SK-N-SH (cell line): Measurements from ENCODE around the gene SMYD3. TPM values are rescaled to one million over a fixed set of nuclear protein-coding genes. Genes with fewer than 3 reads are reported as not detected.

ENCODE experiments used
- CTCF ChIA-PET: fragments of 300-600, 350-600 bp; formaldehyde crosslinking; extraction: SDS; loops from one replicate; lab custom pipeline; 2021; lab: Yijun Ruan, JAX
- POLR2A ChIA-PET: fragments of 350-600 bp; sonication (Branson Sonifier 250); formaldehyde crosslinking; extraction: SDS; loops from one replicate; lab custom pipeline; 2020; ENCODE audit warnings: antibody characterized with exemption, inconsistent platforms; lab: Yijun Ruan, JAX
- DNase-seq: peaks from one replicate; pipeline ENCODE4 v3.0.0; 2012
- H2AFZ ChIP-seq: fragments of 200-600 bp; sonication (generic); 2 replicates; pipeline ENCODE4 v1.8.1; 2016; ENCODE audit warnings: antibody characterized with exemption, mild to moderate bottlenecking, low read depth
- H3F3A ChIP-seq: fragments of 200-600 bp; sonication (generic); replicated peaks from 2 replicates; pipeline ENCODE3; 2016; ENCODE audit warnings: antibody characterized with exemption, mild to moderate bottlenecking; ENCODE audit not compliant: insufficient read depth
- H3K27ac ChIP-seq, 2 experiments: fragments of 200-500 bp in 1 of 2; fragments of 200-600 bp in 1 of 2; sonication (Bioruptor generic) in 1 of 2; sonication (generic), shearing (Covaris generic) in 1 of 2; 2 replicates each; pipeline versions ENCODE4 v1.5.1 to v1.6.1; 2014 to 2016; ENCODE audit warnings: low read depth in 2 of 2, inconsistent platforms in 1 of 2, low read length in 1 of 2, mild to moderate bottlenecking in 1 of 2, mixed read lengths in 1 of 2
- H3K27me3 ChIP-seq: fragments of 200-600 bp; sonication (generic), shearing (Covaris generic); 2 replicates; pipeline ENCODE4 v1.6.1; 2016; ENCODE audit warnings: mixed run types; ENCODE audit not compliant: insufficient read depth
- H3K36me3 ChIP-seq, 2 experiments: fragments of 200-500 bp in 1 of 2; fragments of 200-600 bp in 1 of 2; sonication (Bioruptor generic) in 1 of 2; sonication (generic) in 1 of 2; replicated peaks in 1 of 2; 2 replicates each; pipeline versions ENCODE3 to v1.5.1; 2014 to 2016; ENCODE audit warnings: low read length in 1 of 2, mild to moderate bottlenecking in 1 of 2; ENCODE audit not compliant: insufficient read depth in 2 of 2, control insufficient read depth in 1 of 2
- H3K4me1 ChIP-seq, 2 experiments: fragments of 200-500 bp in 1 of 2; fragments of 200-600 bp in 1 of 2; sonication (Bioruptor generic) in 1 of 2; sonication (generic), shearing (Covaris generic) in 1 of 2; 2 replicates each; pipeline versions ENCODE4 v1.5.1 to v1.6.1; 2014 to 2016; ENCODE audit warnings: low read depth in 1 of 2, low read length in 1 of 2, mixed run types in 1 of 2; ENCODE audit not compliant: insufficient read depth in 2 of 2, control insufficient read depth in 1 of 2
- H3K4me2 ChIP-seq: fragments of 200-600 bp; sonication (generic), shearing (Covaris generic); 2 replicates; pipeline ENCODE4 v1.6.1; 2017; ENCODE audit warnings: mixed run types
- H3K4me3 ChIP-seq, 2 experiments: fragments of 200-500 bp in 1 of 2; fragments of 200-600 bp in 1 of 2; sonication (Bioruptor generic) in 1 of 2; sonication (generic), shearing (Covaris generic) in 1 of 2; 2 replicates each; pipeline versions ENCODE4 v1.5.1 to v1.8.1; 2014 to 2016; ENCODE audit warnings: low read depth in 2 of 2, inconsistent platforms in 1 of 2, low read length in 1 of 2, mild to moderate bottlenecking in 1 of 2, mixed read lengths in 1 of 2, moderate library complexity in 1 of 2
- H3K79me2 ChIP-seq: fragments of 200-600 bp; sonication (generic); 2 replicates; pipeline ENCODE4 v1.8.1; 2017; ENCODE audit warnings: mild to moderate bottlenecking; ENCODE audit not compliant: insufficient read depth
- H3K9ac ChIP-seq: fragments of 200-600 bp; sonication (generic); 2 replicates; pipeline ENCODE4 v1.6.1; 2017; ENCODE audit warnings: mixed run types
- H3K9me2 ChIP-seq: fragments of 200-600 bp; sonication (generic); 2 replicates; pipeline ENCODE4 v1.6.1; 2017; ENCODE audit warnings: mixed run types
- H3K9me3 ChIP-seq: fragments of 200-600 bp; sonication (generic); 2 replicates; pipeline ENCODE4 v1.6.1; 2017; ENCODE audit warnings: mixed run types, mild to moderate bottlenecking, moderate library complexity
- H4K20me1 ChIP-seq: fragments of 200-600 bp; sonication (generic); 2 replicates; pipeline ENCODE4 v1.6.1; 2017; ENCODE audit warnings: mild to moderate bottlenecking, mixed run types; ENCODE audit not compliant: insufficient read depth
- CHD2 ChIP-seq: fragments of 150-350 bp; IDR thresholded peaks from 2 replicates; pipeline ENCODE4 v1.6.1; 2018; ENCODE audit warnings: low read length; ENCODE audit not compliant: partially characterized antibody
- CTCF ChIP-seq: fragments of 200-600 bp; sonication (generic); IDR thresholded peaks from 2 replicates; pipeline ENCODE4 v1.6.1; 2017; ENCODE audit warnings: antibody characterized with exemption, mild to moderate bottlenecking, moderate library complexity
- EP300 ChIP-seq, 2 experiments: IDR thresholded peaks; 2 replicates each; pipeline versions ENCODE4 v1.4.0 to v1.6.1; 2012; ENCODE audit warnings: borderline replicate concordance in 1 of 2, low read depth in 1 of 2, low read length in 1 of 2
- EZH2phosphoT487 ChIP-seq: fragments of 200-600 bp; sonication (generic); IDR thresholded peaks from 2 replicates; pipeline ENCODE4 v1.6.1; 2017; ENCODE audit warnings: low read depth, mixed run types, mild to moderate bottlenecking, antibody characterized with exemption, moderate library complexity, borderline replicate concordance
- FOSL2 ChIP-seq: IDR thresholded peaks from 2 replicates; pipeline ENCODE4 v1.4.0; 2012; ENCODE audit warnings: low read depth, mild to moderate bottlenecking, moderate library complexity, borderline replicate concordance
- FOXM1 ChIP-seq: IDR thresholded peaks from 2 replicates; pipeline ENCODE4 v1.4.0; 2012; ENCODE audit warnings: low read depth, mild to moderate bottlenecking
- GABPA ChIP-seq: IDR thresholded peaks from 2 replicates; pipeline ENCODE4 v1.4.0; 2012; ENCODE audit warnings: low read depth, mild to moderate bottlenecking
- IRF3 ChIP-seq: fragments of 150-350 bp; IDR thresholded peaks from 2 replicates; pipeline ENCODE4 v1.6.1; 2016; ENCODE audit warnings: mild to moderate bottlenecking, low read depth, low read length
- JUND ChIP-seq: IDR thresholded peaks from 2 replicates; pipeline ENCODE4 v1.4.0; 2012
- MXI1 ChIP-seq: IDR thresholded peaks from 2 replicates; pipeline ENCODE4 v1.6.1; 2012; ENCODE audit warnings: mild to moderate bottlenecking, low read depth, low read length, improper control_type of control experiment
- PBX3 ChIP-seq: IDR thresholded peaks from 2 replicates; pipeline ENCODE4; 2012
- POLR2AphosphoS5 ChIP-seq: IDR thresholded peaks from 2 replicates; pipeline ENCODE4 v1.6.1; 2012; ENCODE audit warnings: low read depth, low read length
- RCOR1 ChIP-seq: fragments of 150-350 bp; IDR thresholded peaks from 2 replicates; pipeline ENCODE4 v1.6.1; 2017; ENCODE audit warnings: antibody characterized with exemption, low read length
- SIN3A ChIP-seq: IDR thresholded peaks from 2 replicates; pipeline ENCODE4 v1.6.1; 2012; ENCODE audit warnings: low read depth, mild to moderate bottlenecking, low read length, moderate library complexity, borderline replicate concordance
- TAF1 ChIP-seq: IDR thresholded peaks from 2 replicates; pipeline ENCODE4 v1.6.1; 2012; ENCODE audit warnings: low read depth, mild to moderate bottlenecking, low read length, moderate library complexity, borderline replicate concordance
- TCF12 ChIP-seq: IDR thresholded peaks from 2 replicates; pipeline ENCODE4 v1.4.0; 2012
- USF1 ChIP-seq: IDR thresholded peaks from 2 replicates; pipeline ENCODE4 v1.4.0; 2012; ENCODE audit warnings: low read depth, borderline replicate concordance
- YY1 ChIP-seq: IDR thresholded peaks from 2 replicates; pipeline ENCODE4 v1.4.0; 2012; ENCODE audit warnings: low read depth, mild to moderate bottlenecking
- WGBS: methylation state at CpG from one replicate; pipeline ENCODE4 v1.1.6; 2017; ENCODE audit warnings: low lambda C conversion rate; 5-methylcytosine and 5-hydroxymethylcytosine counted together
- polyA plus RNA-seq, 3 experiments: library from polyadenylated mRNA; depleted of rRNA; stranded (reverse); fragments of >200 nt; gene quantifications; 2 replicates each; pipeline ENCODE4 v1.2.3, GENCODE V29; 2012

Gene SMYD3
- polyA plus RNA-seq, 1 of the 3 experiments (the other 2 are of a cell fraction) = 31.4 TPM

GRCh38 chr1:246513041-246513440 is 6.0 kb upstream of the SMYD3 start:
- H3K27me3 ChIP-seq = no peaks in the 10 kb centered on the region
- TF ChIP-seq EP300 (IDR thresholded peaks at IDR 0.05; ENCODE audit: borderline replicate concordance in 1 of 2, low read depth in 1 of 2, low read length in 1 of 2) (no peak), MXI1 (no peak), SIN3A (no peak)
- H3K9me2 ChIP-seq = no peaks in the 10 kb centered on the region
- H3K4me3 ChIP-seq = no peak overlapping the region
- no peak overlapping the region for H2AFZ ChIP-seq
- DNase-seq = no peak
- 30% methylated on average over 4 of the region's 5 CpGs for WGBS
- no peak overlapping the region for H3K9ac ChIP-seq
- no peaks in the 10 kb centered on the region for H3K36me3 ChIP-seq
- H3F3A ChIP-seq = no peaks in the 10 kb centered on the region
- H4K20me1 ChIP-seq = no peaks in the 10 kb centered on the region
- ChIA-PET POLR2A (no interaction called here), CTCF (no interaction called here)
- no peaks in the 10 kb centered on the region for H3K4me1 ChIP-seq
- H3K27ac ChIP-seq = no peak overlapping the region
- no peak overlapping the region for H3K4me2 ChIP-seq
- H3K79me2 ChIP-seq = no peaks in the 10 kb centered on the region
- no peaks in the 10 kb centered on the region; the same call in 1 of the 2 replicates for H3K9me3 ChIP-seq

GRCh38 chr1:246512635-246513034 is 5.6 kb upstream of the SMYD3 start:
- DNase-seq = no peak
- no peak overlapping the region for H3K4me3 ChIP-seq
- no peaks in the 10 kb centered on the region for H3F3A ChIP-seq
- no peak overlapping the region for H3K9ac ChIP-seq
- H3K27me3 ChIP-seq = no peaks in the 10 kb centered on the region
- H3K9me3 ChIP-seq = no peaks in the 10 kb centered on the region; the same call in 1 of the 2 replicates
- H3K9me2 ChIP-seq = no peaks in the 10 kb centered on the region
- H4K20me1 ChIP-seq = no peaks in the 10 kb centered on the region
- no peak overlapping the region for H3K4me2 ChIP-seq
- no peak overlapping the region for H3K27ac ChIP-seq
- CTCF ChIA-PET = no interaction called here
- no peak for TF ChIP-seq FOSL2
- no peak for TF ChIP-seq TAF1
- TF ChIP-seq EZH2phosphoT487 = no peak
- TF ChIP-seq SIN3A = no peak
- no peak for TF ChIP-seq YY1
- TF ChIP-seq GABPA = no peak
- TF ChIP-seq CHD2 = no peak
- no peak for TF ChIP-seq CTCF
- no peak for TF ChIP-seq RCOR1
- no peak for TF ChIP-seq USF1
- no peak for TF ChIP-seq FOXM1
- TF ChIP-seq JUND = no peak
- no peak for TF ChIP-seq POLR2AphosphoS5
- TF ChIP-seq TCF12 = no peak
- TF ChIP-seq IRF3 = no peak
- no peak for TF ChIP-seq PBX3
- no peak overlapping the region for H2AFZ ChIP-seq
- 48% methylated on average over 2 of the region's 10 CpGs for WGBS
- H3K4me1 ChIP-seq = no peaks in the 10 kb centered on the region; a peak in 1 of 4 replicates
- H3K79me2 ChIP-seq = no peaks in the 10 kb centered on the region
- POLR2A ChIA-PET = no interaction called here
- no peaks in the 10 kb centered on the region for H3K36me3 ChIP-seq
